ENCODE measurements around the gene COLGALT1.

DNA sequence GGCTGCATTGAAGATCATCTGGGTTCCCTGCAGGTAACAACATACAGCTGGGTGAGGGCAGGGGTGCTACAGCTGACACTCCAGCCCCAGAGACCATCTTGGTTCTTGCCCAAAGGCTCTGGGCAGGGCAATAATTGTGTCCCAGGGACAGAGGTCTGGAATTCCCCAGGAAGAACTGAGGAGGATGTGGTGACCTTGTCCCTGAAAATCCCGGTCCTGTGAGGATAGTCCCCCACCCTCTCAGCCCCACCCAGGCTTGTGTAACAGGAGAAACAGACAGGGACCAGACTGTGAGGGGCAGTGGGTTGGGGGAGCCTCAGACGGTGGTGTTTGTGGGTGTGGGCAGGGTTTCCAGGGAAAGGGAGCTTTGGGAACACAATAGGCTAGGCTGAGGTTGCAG, 63.5 kb downstream of the COLGALT1 start:
- TF ChIP-seq CTCF (IDR thresholded peaks at IDR 0.05): no peak
- TF ChIP-seq POLR2AphosphoS5 (IDR thresholded peaks at IDR 0.05): no peak

Data from esophagus muscularis mucosa (tissue), 3 donors.